Tibial nerve (tissue), 4 donors: ENCODE results near the gene PGAM2. TPM values are rescaled to one million over a fixed set of nuclear protein-coding genes. Genes with fewer than 3 reads are reported as not detected.

Experiments
- DNase-seq, 2 donors: peaks; one replicate each; pipeline ENCODE4 v3.0.0-alpha.2; 2019; ENCODE audit warnings: low spot score in 2 of 2
- H3K27ac ChIP-seq, 4 donors: fragments of 200-600 bp; sonication (generic) in 3 of 4; one replicate each; pipeline ENCODE4 v1.5.1; 2017 to 2019; ENCODE audit warnings: mild to moderate bottlenecking in 1 of 4
- H3K27me3 ChIP-seq, 2 donors: fragments of 200-600 bp; sonication (generic) in 1 of 2; one replicate each; pipeline versions ENCODE4 v1.5.1 to v1.6.0; 2017 to 2019
- H3K36me3 ChIP-seq, 3 donors: fragments of 200-600 bp; sonication (generic); one replicate each; pipeline ENCODE4 v1.5.1; 2018 to 2019
- H3K4me1 ChIP-seq, 4 donors: fragments of 200-600 bp; sonication (generic) in 3 of 4; one replicate each; pipeline ENCODE4 v1.5.1; 2017 to 2019
- H3K4me3 ChIP-seq, 4 donors: fragments of 200-600 bp; sonication (generic) in 3 of 4; one replicate each; pipeline ENCODE4 v1.5.1; 2017 to 2019; ENCODE audit warnings: mild to moderate bottlenecking in 1 of 4, moderate library complexity in 1 of 4
- H3K9me3 ChIP-seq, 4 donors: fragments of 200-600 bp; sonication (generic) in 3 of 4; one replicate each; pipeline ENCODE4 v1.5.1; 2017 to 2019
- CTCF ChIP-seq, 5 experiments: fragments of 200-600 bp in 3 of 5; fragments of 450-650 bp in 2 of 5; sonication (generic) in 3 of 5; IDR thresholded peaks; one replicate each; pipeline ENCODE4 v1.5.1; 2016 to 2019; ENCODE audit warnings: antibody characterized with exemption in 5 of 5, mild to moderate bottlenecking in 3 of 5, moderate library complexity in 2 of 5
- EP300 ChIP-seq, 2 donors: sonication (generic); formaldehyde crosslinking; IDR thresholded peaks; one replicate each; pipeline ENCODE4 v1.6.1; 2017; ENCODE audit warnings: antibody characterized with exemption in 2 of 2, mild to moderate bottlenecking in 1 of 2
- POLR2A ChIP-seq, 2 donors: fragments of 450-650 bp; IDR thresholded peaks; one replicate each; pipeline ENCODE4 v1.6.1; 2017; ENCODE audit warnings: antibody characterized with exemption in 2 of 2, mild to moderate bottlenecking in 2 of 2, moderate library complexity in 2 of 2
- WGBS, 2 donors: methylation state at CpG; one replicate each; pipeline ENCODE4 v1.1.5; 2018; 5-methylcytosine and 5-hydroxymethylcytosine counted together
- total RNA-seq, 4 donors: library from RNA; depleted of rRNA; stranded (reverse); fragments of >200 nt; gene quantifications; one replicate each; pipeline ENCODE4 v1.1.0, GENCODE V29; 2016

The PGAM2 gene
- total RNA-seq, 4 donors from 2014 or later: 0.98 TPM; not detected in 3

DNA sequence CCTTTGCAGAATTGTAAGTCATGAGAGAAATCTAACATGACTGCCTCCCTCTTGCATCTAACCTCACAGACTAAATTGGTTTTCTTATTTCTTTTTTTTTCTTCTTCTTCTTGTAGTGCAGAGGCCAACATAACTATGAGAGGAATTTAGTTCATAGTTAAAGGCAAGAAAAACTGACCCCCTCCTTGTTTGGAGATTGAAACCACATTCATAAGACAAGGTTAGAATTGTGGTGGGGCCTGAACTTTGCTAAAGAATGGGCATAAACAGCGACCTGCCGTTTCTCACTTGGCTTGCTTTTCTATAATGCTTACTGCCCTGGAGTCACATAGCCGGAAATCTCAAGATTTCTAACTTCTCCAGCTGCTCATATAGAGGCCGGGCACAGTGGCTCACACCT is 19.3 kb upstream of the PGAM2 start:
- H3K27ac ChIP-seq: peak overlapping the region in 2 of 4 donors; percentile 85 to 94
- no peak for DNase-seq
- H3K27me3 ChIP-seq: no peaks in the 10 kb centered on the region
- H3K36me3 ChIP-seq: peaks cover 0 to 11% (median 0%) of the 10 kb centered on the region in 3 donors
- H3K9me3 ChIP-seq: no peaks in the 10 kb centered on the region
- H3K4me1 ChIP-seq: peaks cover 0 to 59% (median 18%) of the 10 kb centered on the region in 4 donors
- 22 to 31% methylated on average over 4 of the region's 4 CpGs for WGBS, 2 donors
- TF ChIP-seq EP300 (IDR thresholded peaks at IDR 0.05) (no peak), CTCF (IDR thresholded peaks at IDR 0.05) (no peak), POLR2A (IDR thresholded peaks at IDR 0.05) (no peak)
- no peak overlapping the region for H3K4me3 ChIP-seq

- 92 to 96% methylated on average over 3 of the region's 3 CpGs for WGBS, 2 donors
- Histone ChIP-seq H3K4me3 (no peak overlapping the region), H3K4me1 (peaks cover 0 to 53% (median 18%) of the 10 kb centered on the region in 4 donors), H3K36me3 (peaks cover 0 to 20% (median 0%) of the 10 kb centered on the region in 3 donors), H3K27ac (peak overlapping the region in 2 of 4 donors; percentile 85 to 94), H3K27me3 (no peaks in the 10 kb centered on the region), H3K9me3 (no peaks in the 10 kb centered on the region)
- TF ChIP-seq POLR2A (IDR thresholded peaks at IDR 0.05) (no peak), CTCF (IDR thresholded peaks at IDR 0.05) (no peak), EP300 (IDR thresholded peaks at IDR 0.05) (no peak)
- DNase-seq: no peak
Observed at GRCh38 chr7:44083796-44084195, 18.4 kb upstream of the PGAM2 start.

GRCh38 chr7:44082541-44083207 is 17.3 kb upstream of the PGAM2 start:
- Histone ChIP-seq H3K4me3 (peak overlapping the region; percentile 77 to 94 (median 92)), H3K36me3 (peaks cover 0 to 32% (median 11%) of the 10 kb centered on the region in 3 donors), H3K27ac (peak overlapping the region; percentile 74 to 94 (median 90)), H3K9me3 (no peaks in the 10 kb centered on the region), H3K27me3 (no peaks in the 10 kb centered on the region), H3K4me1 (peaks cover 0 to 42% (median 11%) of the 10 kb centered on the region in 4 donors)
- TF ChIP-seq CTCF (IDR thresholded peaks at IDR 0.05): peak in 2 of 5 experiments; percentile 5 to 33
- TF ChIP-seq EP300 (IDR thresholded peaks at IDR 0.05): peak; percentile 15 to 59
- TF ChIP-seq POLR2A (IDR thresholded peaks at IDR 0.05): peak; percentile 53 to 67
- peak; percentile 96 to 98 for DNase-seq
- 0 to 1% methylated on average over 47 to 50 of the region's 54 CpGs for WGBS, 2 donors

- TF ChIP-seq CTCF (IDR thresholded peaks at IDR 0.05) (no peak), POLR2A (IDR thresholded peaks at IDR 0.05) (no peak), EP300 (IDR thresholded peaks at IDR 0.05) (no peak)
- no peak for DNase-seq
- Histone ChIP-seq H3K36me3 (peaks cover 0 to 45% (median 17%) of the 10 kb centered on the region in 3 donors), H3K27ac (peak overlapping the region in 3 of 4 donors; percentile 87 to 94 (median 94)), H3K27me3 (no peaks in the 10 kb centered on the region), H3K9me3 (no peaks in the 10 kb centered on the region), H3K4me1 (peaks cover 0 to 33% (median 5%) of the 10 kb centered on the region in 4 donors), H3K4me3 (peak overlapping the region; percentile 77 to 94 (median 92))
- WGBS, 2 donors: 67 to 72% methylated on average over 9 of the region's 9 CpGs
Observed at GRCh38 chr7:44081266-44081748, 15.9 kb upstream of the PGAM2 start.

DNA sequence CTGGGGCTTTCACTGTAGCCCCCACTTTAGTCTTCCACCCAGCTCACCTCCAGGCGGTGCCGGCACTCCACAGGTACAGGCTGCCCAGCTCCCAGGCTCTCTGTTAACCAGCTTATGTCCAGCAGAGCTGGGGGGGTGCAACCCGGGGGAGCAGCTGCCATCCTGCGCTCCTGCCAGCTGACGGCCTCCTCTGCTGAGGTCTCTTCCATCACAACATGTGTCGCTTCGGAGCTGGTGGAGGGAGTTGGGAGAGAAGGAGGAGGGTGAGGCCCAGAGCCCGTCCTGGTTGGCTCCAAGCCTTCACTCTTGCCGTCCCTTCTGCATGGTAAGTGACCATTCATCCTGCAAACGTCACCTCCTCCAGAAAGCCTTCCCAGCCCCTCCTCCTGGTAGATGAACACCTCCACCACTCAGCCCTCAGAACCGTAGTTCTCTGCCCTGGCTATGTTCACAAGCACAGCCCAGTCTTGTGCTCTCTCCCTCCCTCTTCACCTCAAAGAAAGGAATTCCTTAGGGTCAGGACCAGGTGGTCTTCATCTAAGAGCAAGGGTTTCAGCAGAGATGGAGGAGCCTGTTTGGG is 15.4 kb upstream of the PGAM2 start:
- Histone ChIP-seq H3K9me3 (no peaks in the 10 kb centered on the region), H3K27me3 (no peaks in the 10 kb centered on the region), H3K4me1 (peaks cover 0 to 33% (median 5%) of the 10 kb centered on the region in 4 donors), H3K36me3 (peaks cover 0 to 51% (median 17%) of the 10 kb centered on the region in 3 donors), H3K27ac (peak overlapping the region in 2 of 4 donors; percentile 94), H3K4me3 (peak overlapping the region in 3 of 4 donors; percentile 77 to 94 (median 92))
- no peak for TF ChIP-seq EP300 (IDR thresholded peaks at IDR 0.05)
- no peak for TF ChIP-seq CTCF (IDR thresholded peaks at IDR 0.05)
- no peak for TF ChIP-seq POLR2A (IDR thresholded peaks at IDR 0.05)
- WGBS, 2 donors: 81 to 82% methylated on average over 11 of the region's 11 CpGs
- no peak for DNase-seq
